GM21717 (cell line): ENCODE results near the gene EEF1AKMT2.
A peak's percentile ranks its signal among the peaks of the same experiment; 100 is the strongest.
"Not testable (repeated sequence)": the region's sequence is repeated elsewhere in the genome, so short reads cannot be mapped to it uniquely, and the experiment has no call there.

Source experiments
- ATAC-seq: cut with Tn5 transposase; IDR thresholded peaks from one replicate; pipeline ENCODE4 v1.9.1; 2021; ENCODE audit warnings: mild to moderate bottlenecking, moderate library complexity; ENCODE audit not compliant: unreplicated experiment

EEF1AKMT2 gene

GRCh38 chr10:124791547-124792348, at the start of gene EEF1AKMT2:
EEF1AKMT2 (minus strand) TSS chr10:124791887; CDS start chr10:124791833, 54 bp downstream.
- ATAC-seq = peak; percentile 87

- no peak for ATAC-seq
These were observed 46.0 kb upstream of the EEF1AKMT2 start for GRCh38 chr10:124837687-124838086.

GRCh38 chr10:124831116-124831515, 39.4 kb upstream of the EEF1AKMT2 start:
- ATAC-seq = no peak

- ATAC-seq = no peak
These were observed 38.8 kb upstream of the EEF1AKMT2 start for GRCh38 chr10:124830445-124830844.

- ATAC-seq = no peak
These were observed 37.9 kb upstream of the EEF1AKMT2 start for GRCh38 chr10:124829447-124830115.

- ATAC-seq = no peak
These were observed 35.8 kb upstream of the EEF1AKMT2 start for GRCh38 chr10:124827474-124827873.

GRCh38 chr10:124826262-124826661, 34.6 kb upstream of the EEF1AKMT2 start:
- ATAC-seq = no peak

- no peak for ATAC-seq
These were observed 34.0 kb upstream of the EEF1AKMT2 start for GRCh38 chr10:124825702-124826101.

- ATAC-seq = not testable (repeated sequence)
These were observed 33.2 kb upstream of the EEF1AKMT2 start for GRCh38 chr10:124824932-124825331.

- ATAC-seq = no peak
These were observed 32.8 kb upstream of the EEF1AKMT2 start for GRCh38 chr10:124824507-124824906.

GRCh38 chr10:124821520-124821919, 29.8 kb upstream of the EEF1AKMT2 start:
- ATAC-seq = no peak

- no peak for ATAC-seq
These were observed 28.4 kb upstream of the EEF1AKMT2 start for GRCh38 chr10:124820121-124820520.

- ATAC-seq = peak; percentile 57
These were observed 10.6 kb upstream of the EEF1AKMT2 start for GRCh38 chr10:124802313-124802675.

- ATAC-seq = no peak
These were observed 7.5 kb upstream of the EEF1AKMT2 start for GRCh38 chr10:124799211-124799610.

GRCh38 chr10:124798781-124799180, 7.1 kb upstream of the EEF1AKMT2 start:
- no peak for ATAC-seq

- no peak for ATAC-seq
These were observed 6.7 kb upstream of the EEF1AKMT2 start for GRCh38 chr10:124798364-124798763.

- ATAC-seq = no peak
These were observed 1.3 kb upstream of the EEF1AKMT2 start for GRCh38 chr10:124792998-124793352.

GRCh38 chr10:124782900-124783299, 8.8 kb downstream of the EEF1AKMT2 start:
- ATAC-seq = not testable (repeated sequence)

GRCh38 chr10:124768791-124769190, 22.9 kb downstream of the EEF1AKMT2 start:
- ATAC-seq = no peak

- no peak for ATAC-seq
These were observed 26.4 kb downstream of the EEF1AKMT2 start for GRCh38 chr10:124765256-124765655.

- ATAC-seq = no peak
These were observed 28.4 kb downstream of the EEF1AKMT2 start for GRCh38 chr10:124763267-124763666.

GRCh38 chr10:124762281-124762680, 29.4 kb downstream of the EEF1AKMT2 start:
- ATAC-seq = no peak
